ENCODE measurements around the gene ZKSCAN2. TPM values are rescaled to one million over a fixed set of nuclear protein-coding genes. Genes with fewer than 3 reads are reported as not detected.

The ZKSCAN2 gene
- total RNA-seq, 2 experiments from 2014 or later: 9.5 to 10.2 TPM

DNA sequence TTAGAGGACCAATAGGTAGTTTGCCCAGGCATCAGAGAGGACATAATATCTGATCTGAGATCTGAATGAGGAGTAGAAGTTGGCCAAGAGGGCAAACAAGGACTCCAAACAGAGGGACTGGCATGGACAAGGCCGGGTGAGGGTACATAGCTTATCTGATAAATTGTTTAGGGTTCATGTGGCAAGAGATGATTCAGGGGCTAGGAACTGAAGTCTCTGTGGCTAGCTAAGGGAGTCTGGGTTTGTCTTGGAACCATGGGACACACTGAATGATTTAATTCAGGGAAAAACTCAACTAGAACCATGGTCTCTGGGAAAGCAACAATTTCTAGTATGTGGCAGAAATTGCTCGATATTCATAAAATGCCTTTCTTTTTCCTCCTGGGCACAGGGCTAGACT is 45.0 kb downstream of the ZKSCAN2 start:
- Mint-ChIP-seq H3K9me3 (no peaks in the 10 kb centered on the region), H3K36me3 (ENCODE audit: low read depth) (no peaks in the 10 kb centered on the region), H3K27me3 (no peaks in the 10 kb centered on the region), H3K4me1 (ENCODE audit: low read depth) (no peaks in the 10 kb centered on the region), H3K4me3 (no peak overlapping the region), H3K27ac (no peak overlapping the region)
- POLR2A ChIA-PET: no interaction called here
- TF ChIP-seq, protein P1, sequence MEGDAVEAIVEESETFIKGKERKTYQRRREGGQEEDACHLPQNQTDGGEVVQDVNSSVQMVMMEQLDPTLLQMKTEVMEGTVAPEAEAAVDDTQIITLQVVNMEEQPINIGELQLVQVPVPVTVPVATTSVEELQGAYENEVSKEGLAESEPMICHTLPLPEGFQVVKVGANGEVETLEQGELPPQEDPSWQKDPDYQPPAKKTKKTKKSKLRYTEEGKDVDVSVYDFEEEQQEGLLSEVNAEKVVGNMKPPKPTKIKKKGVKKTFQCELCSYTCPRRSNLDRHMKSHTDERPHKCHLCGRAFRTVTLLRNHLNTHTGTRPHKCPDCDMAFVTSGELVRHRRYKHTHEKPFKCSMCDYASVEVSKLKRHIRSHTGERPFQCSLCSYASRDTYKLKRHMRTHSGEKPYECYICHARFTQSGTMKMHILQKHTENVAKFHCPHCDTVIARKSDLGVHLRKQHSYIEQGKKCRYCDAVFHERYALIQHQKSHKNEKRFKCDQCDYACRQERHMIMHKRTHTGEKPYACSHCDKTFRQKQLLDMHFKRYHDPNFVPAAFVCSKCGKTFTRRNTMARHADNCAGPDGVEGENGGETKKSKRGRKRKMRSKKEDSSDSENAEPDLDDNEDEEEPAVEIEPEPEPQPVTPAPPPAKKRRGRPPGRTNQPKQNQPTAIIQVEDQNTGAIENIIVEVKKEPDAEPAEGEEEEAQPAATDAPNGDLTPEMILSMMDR (IDR thresholded peaks at IDR 0.05): no peak
- no peaks in the 10 kb centered on the region for H3K36me3 ChIP-seq (ENCODE audit: insufficient read depth, low read length)
- intact Hi-C loops (cut with DNase I, micrococcal nuclease): no loop called here
- no peak for ATAC-seq (ENCODE audit: poor library complexity)
- H3K9me3 ChIP-seq (ENCODE audit: control insufficient read depth in 1 of 2, insufficient read depth in 1 of 2, low read length in 2 of 2): no peaks in the 10 kb centered on the region
- H3K4me1 ChIP-seq (ENCODE audit: insufficient read depth, low read length): no peaks in the 10 kb centered on the region
- H3K27ac ChIP-seq (ENCODE audit: low read depth in 1 of 2, low read length in 2 of 2): no peak overlapping the region
- no peak for DNase-seq
- H3K4me3 ChIP-seq (ENCODE audit: low read length): no peak overlapping the region
- H3K27me3 ChIP-seq (ENCODE audit: control insufficient read depth in 1 of 2, insufficient read depth in 2 of 2, low read length in 2 of 2): no peaks in the 10 kb centered on the region
- CTCF ChIA-PET: no interaction called here

DNA sequence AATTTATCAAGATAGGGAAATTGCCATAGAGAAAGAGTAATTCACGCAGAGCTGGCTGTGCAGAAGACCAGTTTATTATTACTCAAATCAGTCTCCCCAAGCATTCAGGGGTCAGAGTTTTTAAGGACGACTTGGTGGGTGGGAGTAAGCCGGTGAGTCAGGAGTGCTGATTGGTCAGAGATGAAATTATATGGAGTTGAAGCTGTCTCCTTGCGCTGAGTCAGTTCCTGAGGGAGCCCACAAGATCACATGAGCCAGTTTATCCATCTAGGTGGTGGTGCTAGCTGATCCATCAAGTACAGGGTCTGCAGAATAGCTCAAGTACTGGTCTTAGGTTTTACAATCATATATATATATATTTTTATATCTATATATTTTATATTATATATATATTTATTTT is 46.9 kb downstream of the ZKSCAN2 start:
- no peaks in the 10 kb centered on the region for H3K36me3 Mint-ChIP-seq (ENCODE audit: low read depth)
- TF ChIP-seq, protein P1 (IDR thresholded peaks at IDR 0.05): no peak
- no peaks in the 10 kb centered on the region for H3K27me3 Mint-ChIP-seq
- DNase-seq (no peak), ATAC-seq (ENCODE audit: poor library complexity) (no peak)
- ChIA-PET CTCF (interaction anchor here (1.5 kb wide), 1 partner anchor 15 kb away, joined by 5 read pairs; no protein-coding TSS in a partner anchor), POLR2A (no interaction called here)
- Histone ChIP-seq H3K27me3 (ENCODE audit: control insufficient read depth in 1 of 2, insufficient read depth in 2 of 2, low read length in 2 of 2) (no peaks in the 10 kb centered on the region), H3K4me1 (ENCODE audit: insufficient read depth, low read length) (no peaks in the 10 kb centered on the region), H3K9me3 (ENCODE audit: control insufficient read depth in 1 of 2, insufficient read depth in 1 of 2, low read length in 2 of 2) (no peaks in the 10 kb centered on the region), H3K27ac (ENCODE audit: low read depth in 1 of 2, low read length in 2 of 2) (no peak overlapping the region), H3K36me3 (ENCODE audit: insufficient read depth, low read length) (no peaks in the 10 kb centered on the region), H3K4me3 (ENCODE audit: low read length) (no peak overlapping the region)
- H3K4me1 Mint-ChIP-seq (ENCODE audit: low read depth): no peaks in the 10 kb centered on the region
- no peak overlapping the region for H3K4me3 Mint-ChIP-seq
- no peaks in the 10 kb centered on the region for H3K9me3 Mint-ChIP-seq
- no peak overlapping the region for H3K27ac Mint-ChIP-seq
- intact Hi-C loops (cut with DNase I, micrococcal nuclease): no loop called here

DNA sequence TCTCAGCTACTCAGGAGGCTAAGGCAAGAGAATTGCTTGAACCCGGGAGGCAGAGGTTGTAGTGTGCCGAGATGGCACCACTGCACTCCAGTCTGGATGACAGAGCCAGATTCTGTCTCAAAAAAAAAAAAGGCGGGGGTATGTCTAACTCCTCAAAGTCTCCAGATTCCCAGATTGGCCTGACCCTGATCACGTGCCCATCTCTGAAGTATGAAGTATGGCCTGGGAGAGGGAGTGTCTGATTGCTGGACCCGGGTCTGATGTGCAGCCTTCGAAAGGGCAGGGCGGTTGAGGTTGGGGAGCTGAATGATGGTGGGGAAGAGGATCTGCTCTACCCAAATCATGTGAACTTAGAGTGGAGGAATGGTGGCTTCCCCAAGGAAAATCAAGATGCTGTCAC is 58.2 kb downstream of the ZKSCAN2 start:
- Histone ChIP-seq H3K4me1 (ENCODE audit: insufficient read depth, low read length) (no peaks in the 10 kb centered on the region), H3K27ac (ENCODE audit: low read depth in 1 of 2, low read length in 2 of 2) (no peak overlapping the region), H3K9me3 (ENCODE audit: control insufficient read depth in 1 of 2, insufficient read depth in 1 of 2, low read length in 2 of 2) (no peaks in the 10 kb centered on the region), H3K4me3 (ENCODE audit: low read length) (no peak overlapping the region), H3K27me3 (ENCODE audit: control insufficient read depth in 1 of 2, insufficient read depth in 2 of 2, low read length in 2 of 2) (no peaks in the 10 kb centered on the region), H3K36me3 (ENCODE audit: insufficient read depth, low read length) (no peaks in the 10 kb centered on the region)
- no peak overlapping the region for H3K4me3 Mint-ChIP-seq
- intact Hi-C loops (cut with DNase I, micrococcal nuclease): no loop called here
- H3K4me1 Mint-ChIP-seq (ENCODE audit: low read depth): no peaks in the 10 kb centered on the region
- POLR2A ChIA-PET: no interaction called here
- no peak for DNase-seq
- H3K27ac Mint-ChIP-seq: no peak overlapping the region
- no peak for ATAC-seq (ENCODE audit: poor library complexity)
- no peaks in the 10 kb centered on the region for H3K27me3 Mint-ChIP-seq
- TF ChIP-seq, protein P1 (IDR thresholded peaks at IDR 0.05): no peak
- no peaks in the 10 kb centered on the region for H3K36me3 Mint-ChIP-seq (ENCODE audit: low read depth)
- CTCF ChIA-PET: no interaction called here
- no peaks in the 10 kb centered on the region for H3K9me3 Mint-ChIP-seq

Data from CD4-positive, alpha-beta T cell (primary cell).